ENCODE measurements around the gene ANKDD1A.

Gene ANKDD1A

DNA sequence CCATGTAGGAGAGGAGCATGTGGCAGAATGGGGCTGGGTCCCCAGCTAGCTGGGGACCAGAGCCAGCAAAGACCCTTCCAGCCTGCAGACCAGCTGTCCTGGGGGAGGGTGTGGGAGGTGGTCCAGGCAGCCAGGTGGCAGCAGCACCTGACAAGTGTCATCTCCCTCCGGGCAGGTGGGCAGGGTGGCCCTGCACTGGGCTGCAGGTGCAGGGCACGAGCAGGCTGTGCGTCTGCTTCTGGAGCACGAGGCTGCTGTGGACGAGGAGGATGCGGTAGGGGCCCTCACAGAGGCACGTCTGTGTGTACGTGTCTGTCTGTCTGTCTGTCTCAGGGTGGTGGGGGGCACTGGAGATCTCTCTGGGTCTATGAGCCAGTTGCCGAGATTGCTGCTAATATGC is 5.5 kb downstream of the ANKDD1A start:
- no peak overlapping the region for H3K4me2 ChIP-seq (ENCODE audit: low read length)
- no peak overlapping the region for H3K9ac ChIP-seq (ENCODE audit: low read length)
- DNase-seq = no peak
- H3K4me1 ChIP-seq (ENCODE audit: control insufficient read depth in 1 of 2, insufficient read depth in 2 of 2, low read length in 2 of 2) = peaks cover 0 to 2% of the 10 kb centered on the region in 2 experiments
- H3K14ac ChIP-seq (ENCODE audit: low read length) = no peak overlapping the region
- no peak overlapping the region for H4K91ac ChIP-seq (ENCODE audit: low read depth, low read length)
- H3K9me3 ChIP-seq (ENCODE audit: insufficient read depth, low read depth, low read length) = no peaks in the 10 kb centered on the region
- H2AK5ac ChIP-seq (ENCODE audit: low read length) = no peak overlapping the region
- no peak overlapping the region for H2AFZ ChIP-seq (ENCODE audit: insufficient read depth, low read length, poor library complexity)
- no CpG with 5 or more reads among the region's 9 CpGs for WGBS (ENCODE audit: extremely low coverage, insufficient coverage, insufficient read length)
- H3K36me3 ChIP-seq (ENCODE audit: control insufficient read depth in 1 of 2, insufficient read depth in 2 of 2, low read length in 2 of 2) = no peaks in the 10 kb centered on the region
- no peak overlapping the region for H4K8ac ChIP-seq (ENCODE audit: low read depth, low read length)
- H2BK12ac ChIP-seq (ENCODE audit: low read length) = no peak overlapping the region
- no peak overlapping the region for H2BK5ac ChIP-seq (ENCODE audit: low read depth, low read length, poor library complexity)
- H3K79me2 ChIP-seq (ENCODE audit: control insufficient read depth, insufficient read depth, low read length, poor library complexity) = no peaks in the 10 kb centered on the region
- H3K4ac ChIP-seq (ENCODE audit: low read depth, low read length) = no peak overlapping the region
- no peak overlapping the region for H2BK120ac ChIP-seq (ENCODE audit: insufficient read depth, low read length, poor library complexity)
- no peaks in the 10 kb centered on the region for H3K79me1 ChIP-seq (ENCODE audit: low read length)
- H3K23ac ChIP-seq (ENCODE audit: low read length) = no peak overlapping the region
- H3K27me3 ChIP-seq (ENCODE audit: insufficient read depth, low read length) = no peaks in the 10 kb centered on the region
- H3K4me3 ChIP-seq (ENCODE audit: low read depth, low read length) = no peak overlapping the region
- H3K18ac ChIP-seq (ENCODE audit: low read length) = no peak overlapping the region
- no peak overlapping the region for H3K27ac ChIP-seq (ENCODE audit: low read depth, low read length)
- no peak overlapping the region for H4K12ac ChIP-seq (ENCODE audit: low read depth, low read length)

DNA sequence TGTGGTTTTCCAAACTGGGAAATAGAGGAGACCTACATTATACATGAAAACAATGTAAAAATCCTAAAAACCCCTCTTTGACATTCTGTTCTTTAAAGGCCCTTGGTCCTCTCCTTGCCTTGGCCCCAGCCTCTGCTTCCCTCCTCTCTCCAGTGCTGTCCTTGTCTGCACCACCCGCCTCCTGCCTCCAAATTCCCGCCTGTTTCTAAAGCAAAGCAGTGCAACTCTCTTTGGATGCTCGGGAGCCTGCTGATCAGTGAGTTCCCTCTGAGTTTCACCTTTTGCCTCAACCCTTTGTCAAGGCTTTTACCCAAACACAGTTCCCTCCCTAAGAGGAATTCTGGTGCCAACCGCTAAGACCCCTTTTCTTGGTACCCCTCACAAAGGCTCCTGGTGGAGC is 8.0 kb downstream of the ANKDD1A start:
- Histone ChIP-seq H3K14ac (ENCODE audit: low read length) (no peak overlapping the region), H3K4me2 (ENCODE audit: low read length) (no peak overlapping the region), H3K9ac (ENCODE audit: low read length) (no peak overlapping the region), H2AK5ac (ENCODE audit: low read length) (no peak overlapping the region), H3K18ac (ENCODE audit: low read length) (no peak overlapping the region), H4K12ac (ENCODE audit: low read depth, low read length) (no peak overlapping the region), H4K91ac (ENCODE audit: low read depth, low read length) (no peak overlapping the region), H3K4me3 (ENCODE audit: low read depth, low read length) (no peak overlapping the region), H3K4ac (ENCODE audit: low read depth, low read length) (no peak overlapping the region), H2BK12ac (ENCODE audit: low read length) (no peak overlapping the region), H3K27ac (ENCODE audit: low read depth, low read length) (no peak overlapping the region), H3K23ac (ENCODE audit: low read length) (no peak overlapping the region), H3K79me2 (ENCODE audit: control insufficient read depth, insufficient read depth, low read length, poor library complexity) (no peaks in the 10 kb centered on the region), H3K4me1 (ENCODE audit: control insufficient read depth in 1 of 2, insufficient read depth in 2 of 2, low read length in 2 of 2) (peaks cover 0 to 2% of the 10 kb centered on the region in 2 experiments), H3K27me3 (ENCODE audit: insufficient read depth, low read length) (no peaks in the 10 kb centered on the region), H3K36me3 (ENCODE audit: control insufficient read depth in 1 of 2, insufficient read depth in 2 of 2, low read length in 2 of 2) (no peaks in the 10 kb centered on the region), H2BK120ac (ENCODE audit: insufficient read depth, low read length, poor library complexity) (no peak overlapping the region), H4K8ac (ENCODE audit: low read depth, low read length) (no peak overlapping the region), H2BK5ac (ENCODE audit: low read depth, low read length, poor library complexity) (no peak overlapping the region), H2AFZ (ENCODE audit: insufficient read depth, low read length, poor library complexity) (no peak overlapping the region), H3K9me3 (ENCODE audit: insufficient read depth, low read depth, low read length) (peaks cover 2% of the 10 kb centered on the region), H3K79me1 (ENCODE audit: low read length) (no peaks in the 10 kb centered on the region)
- DNase-seq = no peak
- no CpG with 5 or more reads among the region's 4 CpGs for WGBS (ENCODE audit: extremely low coverage, insufficient coverage, insufficient read length)

DNA sequence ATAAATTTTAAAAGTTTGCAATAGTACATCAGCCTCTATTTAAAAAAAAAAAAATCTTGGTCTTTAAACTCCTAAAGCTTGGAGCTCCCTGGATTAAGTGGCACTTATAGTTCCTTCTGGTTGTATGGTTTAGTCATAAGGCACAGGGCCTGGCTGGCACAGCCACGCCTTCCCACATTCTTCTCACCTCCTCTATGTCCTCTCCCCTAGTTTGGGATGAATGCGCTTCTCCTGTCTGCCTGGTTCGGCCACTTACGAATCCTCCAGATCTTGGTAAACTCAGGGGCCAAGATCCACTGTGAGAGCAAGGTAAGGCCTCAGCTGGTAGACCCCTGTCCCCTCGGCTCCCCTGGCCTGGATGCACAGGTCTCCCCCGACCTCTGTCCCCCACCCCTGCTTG is 10.0 kb downstream of the ANKDD1A start:
- no peak overlapping the region for H2AK5ac ChIP-seq (ENCODE audit: low read length)
- WGBS (ENCODE audit: extremely low coverage, insufficient coverage, insufficient read length) = no CpG with 5 or more reads among the region's 6 CpGs
- no peak overlapping the region for H4K91ac ChIP-seq (ENCODE audit: low read depth, low read length)
- no peaks in the 10 kb centered on the region for H3K79me2 ChIP-seq (ENCODE audit: control insufficient read depth, insufficient read depth, low read length, poor library complexity)
- peak; percentile 76 to 79 for DNase-seq
- H3K79me1 ChIP-seq (ENCODE audit: low read length) = no peaks in the 10 kb centered on the region
- H3K4ac ChIP-seq (ENCODE audit: low read depth, low read length) = no peak overlapping the region
- no peak overlapping the region for H3K14ac ChIP-seq (ENCODE audit: low read length)
- no peaks in the 10 kb centered on the region for H3K27me3 ChIP-seq (ENCODE audit: insufficient read depth, low read length)
- H2BK5ac ChIP-seq (ENCODE audit: low read depth, low read length, poor library complexity) = no peak overlapping the region
- H4K8ac ChIP-seq (ENCODE audit: low read depth, low read length) = no peak overlapping the region
- no peak overlapping the region for H2AFZ ChIP-seq (ENCODE audit: insufficient read depth, low read length, poor library complexity)
- H4K12ac ChIP-seq (ENCODE audit: low read depth, low read length) = no peak overlapping the region
- H2BK120ac ChIP-seq (ENCODE audit: insufficient read depth, low read length, poor library complexity) = no peak overlapping the region
- no peak overlapping the region for H3K27ac ChIP-seq (ENCODE audit: low read depth, low read length)
- H3K9me3 ChIP-seq (ENCODE audit: insufficient read depth, low read depth, low read length) = peaks cover 2% of the 10 kb centered on the region
- no peaks in the 10 kb centered on the region for H3K36me3 ChIP-seq (ENCODE audit: control insufficient read depth in 1 of 2, insufficient read depth in 2 of 2, low read length in 2 of 2)
- peaks cover 0 to 2% of the 10 kb centered on the region in 2 experiments for H3K4me1 ChIP-seq (ENCODE audit: control insufficient read depth in 1 of 2, insufficient read depth in 2 of 2, low read length in 2 of 2)
- no peak overlapping the region for H3K4me2 ChIP-seq (ENCODE audit: low read length)
- no peak overlapping the region for H2BK12ac ChIP-seq (ENCODE audit: low read length)
- H3K18ac ChIP-seq (ENCODE audit: low read length) = no peak overlapping the region
- H3K9ac ChIP-seq (ENCODE audit: low read length) = no peak overlapping the region
- no peak overlapping the region for H3K23ac ChIP-seq (ENCODE audit: low read length)
- H3K4me3 ChIP-seq (ENCODE audit: low read depth, low read length) = no peak overlapping the region

DNA sequence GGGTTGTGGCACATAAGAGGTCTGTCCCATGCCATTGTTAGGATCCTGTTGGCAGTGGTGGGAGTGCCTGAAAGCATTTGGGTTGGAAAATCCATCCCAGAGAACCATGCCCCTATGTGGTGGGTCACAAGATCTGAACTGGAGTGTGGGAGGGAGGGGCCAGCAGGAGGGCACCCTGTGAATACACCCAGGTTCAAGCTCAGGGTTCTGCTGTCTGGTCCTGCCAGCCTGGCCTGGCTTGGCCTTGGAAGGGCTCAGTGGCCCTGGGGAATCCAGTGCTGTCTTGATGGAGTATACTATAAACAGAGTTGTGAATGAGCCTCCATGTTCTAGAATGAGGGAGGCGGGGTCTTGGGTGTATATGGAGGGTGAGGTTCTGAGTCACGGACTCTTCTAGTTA is 11.8 kb downstream of the ANKDD1A start:
- no peak overlapping the region for H2BK12ac ChIP-seq (ENCODE audit: low read length)
- no CpG with 5 or more reads among the region's 2 CpGs for WGBS (ENCODE audit: extremely low coverage, insufficient coverage, insufficient read length)

More for the DNA sequence above, 11.8 kb downstream of the ANKDD1A start:
- peaks cover 2% of the 10 kb centered on the region for H3K9me3 ChIP-seq (ENCODE audit: insufficient read depth, low read depth, low read length)
- no peaks in the 10 kb centered on the region for H3K79me1 ChIP-seq (ENCODE audit: low read length)
- no peak overlapping the region for H2BK5ac ChIP-seq (ENCODE audit: low read depth, low read length, poor library complexity)
- no peak overlapping the region for H2AK5ac ChIP-seq (ENCODE audit: low read length)
- no peak overlapping the region for H3K14ac ChIP-seq (ENCODE audit: low read length)
- no peak overlapping the region for H4K8ac ChIP-seq (ENCODE audit: low read depth, low read length)
- H3K4me2 ChIP-seq (ENCODE audit: low read length) = no peak overlapping the region
- no peak overlapping the region for H3K27ac ChIP-seq (ENCODE audit: low read depth, low read length)
- no peak overlapping the region for H2BK120ac ChIP-seq (ENCODE audit: insufficient read depth, low read length, poor library complexity)
- H3K18ac ChIP-seq (ENCODE audit: low read length) = no peak overlapping the region
- H3K23ac ChIP-seq (ENCODE audit: low read length) = no peak overlapping the region
- no peak overlapping the region for H2AFZ ChIP-seq (ENCODE audit: insufficient read depth, low read length, poor library complexity)
- H3K36me3 ChIP-seq (ENCODE audit: control insufficient read depth in 1 of 2, insufficient read depth in 2 of 2, low read length in 2 of 2) = no peaks in the 10 kb centered on the region
- peak overlapping the region; percentile 41 for H3K9ac ChIP-seq (ENCODE audit: low read length)
- H3K27me3 ChIP-seq (ENCODE audit: insufficient read depth, low read length) = no peaks in the 10 kb centered on the region
- no peak overlapping the region for H4K12ac ChIP-seq (ENCODE audit: low read depth, low read length)
- no peak overlapping the region for H3K4ac ChIP-seq (ENCODE audit: low read depth, low read length)
- H3K79me2 ChIP-seq (ENCODE audit: control insufficient read depth, insufficient read depth, low read length, poor library complexity) = no peaks in the 10 kb centered on the region
- H3K4me3 ChIP-seq (ENCODE audit: low read depth, low read length) = no peak overlapping the region
- peaks cover 0 to 2% of the 10 kb centered on the region in 2 experiments for H3K4me1 ChIP-seq (ENCODE audit: control insufficient read depth in 1 of 2, insufficient read depth in 2 of 2, low read length in 2 of 2)
- no peak overlapping the region for H4K91ac ChIP-seq (ENCODE audit: low read depth, low read length)
- DNase-seq = no peak
